Measurements from ENCODE around the gene BTBD19.
A peak's percentile ranks its signal among the peaks of the same experiment; 100 is the strongest.
"Not testable (repeated sequence)": the region's sequence is repeated elsewhere in the genome, so short reads cannot be mapped to it uniquely, and the experiment has no call there.

Gene BTBD19

DNA sequence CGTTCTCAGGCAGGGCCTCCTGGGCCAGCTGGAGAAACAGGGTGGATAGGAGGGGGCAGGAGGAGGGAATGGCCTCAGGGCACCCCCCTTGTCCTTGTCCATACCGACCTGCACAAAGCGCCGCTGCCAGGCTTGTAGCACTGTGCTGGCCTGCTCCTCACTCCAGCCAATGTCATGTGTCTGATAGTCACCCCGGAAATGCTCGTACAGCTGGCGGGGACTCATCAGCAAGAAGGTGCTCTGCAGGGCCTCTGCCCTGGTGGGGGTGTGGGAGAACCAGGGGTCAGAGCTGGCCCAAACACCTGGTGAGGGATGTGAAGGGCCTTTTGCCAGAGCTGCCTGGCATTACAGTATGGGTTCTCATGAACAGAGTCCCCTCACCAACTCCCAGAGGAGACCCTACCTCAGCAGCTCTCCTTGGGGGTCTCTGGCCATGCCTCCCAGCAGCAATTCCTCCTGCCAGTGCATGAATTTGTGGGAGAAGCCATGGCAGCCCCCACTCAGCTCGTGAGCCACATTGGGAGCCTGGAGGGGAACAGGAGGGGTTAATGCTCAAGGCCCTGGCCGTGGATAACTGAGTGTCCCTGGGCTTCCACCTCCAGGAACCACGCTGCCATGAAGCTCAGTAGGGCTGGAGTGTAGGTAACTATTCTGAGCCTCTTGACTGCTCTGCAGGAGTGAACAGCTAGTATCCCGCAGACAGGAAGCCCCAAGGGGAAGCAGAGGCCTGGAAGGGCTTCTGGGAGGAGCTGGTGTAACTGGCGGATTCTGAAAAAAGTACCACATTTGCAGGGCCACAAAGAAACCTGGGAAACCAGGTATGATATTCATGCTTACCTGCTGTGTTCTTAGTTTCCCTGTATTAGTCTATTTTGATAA is 21.4 kb downstream of the BTBD19 start:
- DNase-seq: no peak

DNA sequence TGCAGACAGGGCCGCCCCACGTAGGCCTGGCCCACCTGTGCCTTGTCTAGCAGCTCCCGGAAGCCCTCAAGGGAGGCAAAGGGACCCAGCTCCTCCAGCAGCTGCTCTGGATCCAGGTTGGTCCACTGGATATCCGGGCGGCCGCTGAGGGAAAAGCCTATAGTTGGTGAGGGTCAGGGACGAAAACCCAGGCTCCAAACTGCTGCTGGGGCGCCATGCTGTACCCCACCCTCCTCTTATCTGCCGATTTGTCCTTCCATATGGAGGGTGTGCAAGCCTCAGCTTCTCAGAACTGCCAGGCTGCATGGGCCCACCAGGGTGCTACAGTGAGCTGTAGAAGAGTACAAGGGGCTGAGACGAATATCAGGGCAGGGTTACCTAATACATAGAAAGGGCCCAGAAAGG is 22.6 kb downstream of the BTBD19 start:
- no peak for DNase-seq

DNA sequence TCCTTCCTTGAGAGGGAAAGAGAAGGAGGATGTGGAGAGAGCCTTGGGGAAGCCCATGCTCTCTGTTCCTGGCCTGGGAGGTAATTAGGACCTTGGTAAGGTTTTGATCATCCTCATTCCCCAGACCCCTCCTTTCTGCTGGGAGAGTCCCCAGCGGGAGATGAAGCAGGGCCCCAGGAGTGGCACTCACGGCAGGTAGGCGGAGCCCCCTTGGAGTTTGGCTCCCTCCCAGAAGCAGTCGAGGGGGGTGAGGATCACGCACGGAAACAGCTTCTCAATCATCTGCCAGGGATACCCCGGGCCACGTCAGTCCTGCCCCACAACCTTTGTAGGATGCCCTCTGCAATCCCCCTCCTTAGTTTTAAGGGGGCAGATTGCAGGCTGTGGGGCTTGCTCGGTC is 23.2 kb downstream of the BTBD19 start:
- DNase-seq: no peak

DNA sequence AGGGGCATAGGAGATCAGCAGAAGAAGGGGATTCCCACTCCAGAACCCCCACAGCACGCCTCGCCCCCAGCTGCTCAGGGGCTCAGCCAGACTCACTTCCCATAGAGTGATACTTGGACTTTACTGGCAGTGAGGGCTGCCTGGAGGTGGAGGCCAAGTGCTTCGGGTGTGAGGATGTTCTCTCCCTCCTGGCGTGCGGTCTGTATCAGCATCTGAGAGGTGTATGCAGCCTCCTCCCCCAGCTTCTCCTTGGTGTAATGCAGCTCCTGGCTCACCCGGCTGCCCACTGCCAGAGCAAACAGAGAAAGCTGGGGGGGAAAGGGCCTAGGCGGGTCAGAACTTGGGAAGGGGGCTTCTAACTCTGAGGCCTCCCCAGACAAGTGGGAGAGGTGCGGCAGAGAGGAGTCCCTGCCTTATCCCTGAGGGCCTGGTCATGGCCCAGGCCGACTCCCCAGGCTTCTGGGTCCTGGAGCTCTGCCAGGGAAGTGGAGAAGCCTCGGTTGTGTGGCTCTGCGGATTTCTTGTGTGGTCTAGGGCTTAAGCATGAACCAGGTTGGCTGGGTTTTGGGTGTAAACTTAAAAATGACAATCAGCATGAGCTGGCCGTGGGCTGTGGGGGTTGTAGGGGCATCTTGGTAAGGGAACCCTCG is 23.9 kb downstream of the BTBD19 start:
- no peak for DNase-seq

DNA sequence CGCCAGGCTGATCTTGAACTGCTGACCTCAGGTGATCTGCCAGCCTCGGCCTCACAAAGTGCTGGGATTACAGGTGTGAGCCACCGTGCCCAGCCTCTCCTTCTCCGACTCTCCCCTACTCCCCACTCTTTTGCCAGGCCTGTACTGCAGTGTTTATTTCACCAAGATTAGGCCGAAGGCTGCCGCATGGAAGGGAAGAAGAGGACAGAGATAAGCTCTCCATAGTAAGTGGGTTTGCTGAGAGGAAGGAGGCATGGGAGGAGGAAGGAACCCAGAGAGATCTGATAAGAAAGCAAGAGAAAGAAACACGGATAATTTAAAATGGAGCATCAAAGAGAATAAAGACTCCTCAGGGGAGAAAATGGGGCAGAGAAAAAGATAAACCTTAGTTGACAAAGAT is 26.0 kb downstream of the BTBD19 start:
- DNase-seq: no peak

DNA sequence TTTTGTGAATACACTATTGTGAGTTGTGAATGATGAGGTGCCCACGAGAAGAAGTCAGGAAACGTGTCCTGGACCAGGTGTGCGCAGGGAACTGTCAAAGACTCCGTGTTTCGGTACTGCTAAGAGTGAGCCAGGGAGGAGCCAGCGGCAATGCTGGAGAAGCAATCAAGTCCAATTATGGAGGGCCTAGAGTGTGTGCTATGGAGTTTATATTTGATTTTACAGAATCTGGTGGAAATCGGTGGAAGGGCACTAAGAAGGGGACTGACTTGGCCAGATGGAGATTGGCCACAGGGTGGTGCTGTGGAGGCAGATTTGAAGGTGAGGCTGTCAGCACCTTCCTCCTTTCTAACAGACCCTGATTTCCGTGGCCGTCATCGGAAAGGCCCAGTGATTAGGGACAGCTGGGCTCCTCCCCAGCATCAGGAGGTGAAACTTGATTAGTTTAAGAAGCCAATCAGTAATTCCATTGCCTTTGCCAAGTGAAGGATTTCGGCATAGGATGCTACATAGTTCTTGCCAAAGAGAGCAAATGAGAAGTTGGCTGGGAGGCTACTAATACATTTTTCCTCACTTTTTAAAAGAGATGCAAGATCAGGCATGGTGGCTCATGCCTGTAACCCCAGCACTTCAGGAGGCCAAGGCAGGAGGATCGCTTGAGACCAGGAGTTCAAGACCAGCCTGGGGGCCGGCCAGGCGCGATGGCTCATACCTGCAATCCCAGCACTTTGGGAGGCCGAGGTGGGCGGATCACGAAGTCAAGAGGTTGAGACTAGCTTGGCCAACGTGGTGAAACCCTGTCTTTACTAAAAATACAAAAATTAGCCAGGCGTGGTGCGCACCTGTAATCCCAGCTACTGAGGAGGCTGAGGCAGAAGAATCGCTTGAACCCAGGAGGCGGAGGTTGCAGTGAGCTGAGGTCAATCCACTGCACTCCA is 27.7 kb downstream of the BTBD19 start:
- DNase-seq: peak; percentile 89 to 92

DNA sequence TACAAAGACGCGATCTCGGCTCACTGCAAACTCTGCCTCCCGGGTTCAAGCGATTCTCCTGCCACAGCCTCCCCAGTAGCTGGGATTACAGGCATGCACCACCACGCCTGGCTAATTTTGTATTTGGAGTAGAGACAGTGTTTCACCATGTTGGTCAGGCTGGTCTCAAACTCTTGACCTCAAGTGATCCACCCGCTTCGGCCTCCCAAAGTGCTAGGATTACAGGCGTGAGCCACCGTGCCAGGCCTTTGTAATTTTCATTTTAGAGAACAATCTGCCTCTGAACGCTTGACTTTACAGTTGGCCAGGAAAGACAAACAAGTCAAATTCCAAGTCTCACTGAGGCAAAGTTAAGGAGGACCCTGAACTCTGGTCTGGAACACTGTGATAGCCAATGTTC is 30.0 kb downstream of the BTBD19 start:
- DNase-seq: not testable (repeated sequence)

DNA sequence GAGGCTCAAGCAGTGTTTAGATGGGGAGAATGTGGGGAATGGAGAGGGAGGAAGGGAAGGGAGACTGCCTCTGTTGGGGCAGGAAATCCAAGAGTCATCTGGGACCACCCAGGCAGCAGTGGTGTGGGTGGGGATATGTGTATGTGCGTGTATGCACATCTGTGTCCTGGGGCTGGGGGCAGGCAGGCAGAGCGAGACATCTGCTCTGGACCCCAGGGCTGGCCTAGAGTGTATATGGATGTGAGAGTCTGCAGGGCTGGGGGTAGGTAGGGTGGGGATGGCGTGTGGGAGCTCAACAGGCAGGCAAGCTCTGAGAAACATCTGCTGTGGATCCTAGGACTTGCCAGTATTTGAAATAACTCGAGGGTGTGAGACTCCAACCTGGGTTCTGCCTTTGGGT is 31.3 kb downstream of the BTBD19 start:
- DNase-seq: no peak

DNA sequence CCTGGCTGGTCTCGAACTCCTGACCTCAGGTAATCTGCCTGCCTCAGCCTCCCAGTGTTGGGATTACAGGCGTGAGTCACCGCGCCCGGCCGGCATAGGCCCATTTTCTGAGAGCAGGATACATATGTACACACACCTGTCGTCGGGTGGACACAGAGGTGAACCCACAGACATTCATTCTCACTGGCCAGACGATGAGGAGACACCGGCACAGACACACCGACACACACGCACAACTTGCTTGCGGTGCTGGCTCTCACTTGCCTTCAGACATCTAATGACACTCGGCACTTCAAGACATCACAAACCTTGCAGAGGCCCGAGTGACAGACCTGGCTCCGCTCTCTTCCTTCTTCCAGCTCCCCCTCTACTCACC is 34.2 kb downstream of the BTBD19 start:
- DNase-seq: no peak

DNA sequence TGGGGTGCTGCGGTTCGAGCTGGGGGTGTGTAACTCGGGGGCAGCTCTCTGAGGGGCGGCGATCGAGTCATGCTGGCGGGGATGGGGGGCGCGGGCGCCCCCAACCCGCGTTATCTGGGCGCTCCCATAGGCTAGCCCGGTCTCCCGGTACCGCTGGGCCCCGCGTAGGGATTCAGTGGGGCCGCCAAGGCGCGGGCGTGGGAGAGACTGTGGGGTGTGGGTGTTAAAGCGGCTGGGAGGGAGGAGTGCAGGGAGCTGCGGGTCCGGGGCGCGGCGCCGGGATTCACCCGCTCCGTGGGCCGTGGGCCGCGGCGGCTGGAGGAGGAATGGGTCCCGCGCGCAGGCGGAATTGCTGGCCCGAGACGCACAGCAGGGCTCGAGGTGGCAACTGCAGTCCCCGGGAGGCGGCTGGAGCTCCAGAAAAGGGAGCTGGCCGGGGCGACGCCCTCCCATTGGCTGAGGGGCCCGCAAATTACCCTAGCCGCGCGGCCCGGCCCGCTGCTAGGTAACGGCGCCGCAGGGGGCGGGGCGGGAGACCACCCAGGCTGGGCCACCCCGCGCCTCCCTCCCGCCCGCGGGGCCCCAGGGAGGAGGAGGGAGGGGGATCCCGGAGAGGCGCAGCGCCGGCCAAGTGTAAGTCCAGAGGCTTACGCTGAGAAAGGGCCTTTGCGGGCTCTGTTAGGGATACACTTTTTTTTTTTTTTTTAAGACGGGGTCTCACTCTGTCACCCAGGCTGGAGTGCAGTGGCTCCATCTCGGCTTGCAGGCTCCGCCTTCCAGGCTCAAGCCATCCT is 34.7 kb downstream of the BTBD19 start, which contains the start of gene PTCH2:
TSS of gene PTCH2 (minus strand) at position 392 of the 794 bp plus-strand sequence. CDS start at position 71, 321 bp downstream.
- DNase-seq: no peak

DNA sequence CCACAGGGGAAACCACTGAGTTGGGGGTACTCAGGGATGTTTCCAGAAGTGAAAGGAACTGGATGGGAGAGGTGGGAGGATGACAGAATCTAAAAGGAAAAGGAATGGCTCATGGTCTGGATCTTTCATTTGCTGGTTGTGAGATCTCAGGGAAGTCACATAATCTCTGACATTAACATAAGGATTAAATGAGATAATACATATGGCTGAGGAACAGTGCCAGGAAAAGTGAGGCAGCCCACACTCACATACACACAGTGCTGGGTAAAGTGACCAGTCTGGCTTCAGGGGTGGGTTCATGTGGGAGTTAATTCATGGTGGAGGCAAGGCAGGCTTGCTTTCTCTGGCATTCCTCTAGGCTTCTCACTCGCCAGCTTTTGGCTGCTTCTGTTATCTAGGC is 38.7 kb downstream of the BTBD19 start:
- no peak for DNase-seq

DNA sequence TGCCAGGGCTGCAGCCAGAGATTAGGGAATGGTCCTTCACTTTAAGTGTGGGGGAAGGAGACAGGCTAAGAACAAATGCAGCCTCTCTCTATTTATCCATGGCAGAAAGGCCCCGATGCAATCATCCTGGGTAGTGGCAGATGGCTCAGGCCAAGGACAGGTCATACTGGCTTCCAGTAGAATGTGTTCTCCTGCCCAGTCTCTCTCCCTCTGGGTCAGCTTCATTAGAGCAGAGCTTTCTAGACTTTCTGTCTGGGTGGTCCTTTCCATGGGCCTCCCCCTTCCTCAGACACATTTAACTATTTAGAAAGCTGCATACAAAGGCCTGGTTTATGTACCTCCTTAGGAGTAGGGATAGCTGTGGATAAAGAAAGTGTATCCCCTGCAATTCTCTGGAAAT is 39.5 kb downstream of the BTBD19 start:
- DNase-seq: no peak

DNA sequence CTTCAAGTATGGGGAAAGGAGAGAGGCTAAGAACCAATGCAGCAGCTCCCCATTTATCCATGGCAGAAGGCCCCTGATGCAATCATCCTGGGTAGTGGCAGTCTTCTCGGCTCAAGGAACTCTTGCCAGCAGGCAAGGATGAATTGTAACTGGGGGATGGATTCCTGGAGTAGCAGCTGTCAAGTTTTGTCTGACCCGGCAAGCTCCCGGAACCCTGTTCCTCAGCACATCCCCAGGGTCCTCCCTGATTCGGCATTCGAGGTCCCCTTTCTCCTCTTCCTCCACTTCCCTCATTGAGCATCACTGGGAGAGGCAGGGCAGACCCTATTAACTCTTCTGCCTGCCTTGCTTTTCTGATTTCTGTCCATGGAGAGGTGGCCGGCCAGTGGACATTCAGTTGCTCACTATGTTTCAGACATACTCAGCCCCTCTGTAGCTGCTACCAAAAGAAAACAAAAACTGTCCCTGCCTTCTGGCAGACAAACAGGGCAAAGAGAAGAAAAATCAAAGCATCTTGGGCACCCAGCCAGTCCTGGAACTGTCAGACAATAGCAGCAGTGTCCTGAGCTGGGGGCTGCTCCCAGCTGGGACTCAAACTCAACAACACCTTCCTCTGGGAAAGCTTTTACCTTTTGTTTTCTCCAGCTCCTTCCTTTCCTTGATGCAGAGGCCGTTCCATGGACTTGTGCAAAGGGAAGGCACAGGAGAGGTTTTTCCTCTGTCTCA is 40.3 kb downstream of the BTBD19 start:
- no peak for DNase-seq

DNA sequence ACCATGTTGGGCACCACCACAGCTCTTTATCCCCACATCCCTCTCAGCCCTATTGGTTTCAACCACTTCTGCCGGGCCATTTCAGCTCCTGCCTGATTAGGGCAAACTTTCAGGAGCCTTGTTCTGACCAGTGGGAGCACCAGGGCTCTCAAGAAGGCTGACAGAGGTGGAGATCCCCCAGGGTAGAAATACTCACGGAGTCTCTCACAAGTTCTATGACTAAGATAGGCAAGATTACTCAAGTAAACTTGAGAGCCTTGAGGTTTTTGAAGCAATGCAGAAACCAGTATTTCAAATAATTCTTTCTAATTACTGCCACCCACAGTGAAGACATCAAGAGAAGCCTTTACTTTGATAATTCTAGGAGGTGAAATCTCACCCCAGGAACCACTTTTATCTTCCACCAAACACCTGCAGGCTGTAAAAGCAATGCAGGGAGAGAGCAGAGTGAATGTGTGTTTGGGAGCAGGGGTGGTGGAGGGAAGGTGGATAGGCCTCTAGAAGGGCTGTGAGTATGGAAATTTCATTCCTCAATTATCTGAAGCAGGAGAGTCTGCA is 41.3 kb downstream of the BTBD19 start:
- DNase-seq: no peak

DNA sequence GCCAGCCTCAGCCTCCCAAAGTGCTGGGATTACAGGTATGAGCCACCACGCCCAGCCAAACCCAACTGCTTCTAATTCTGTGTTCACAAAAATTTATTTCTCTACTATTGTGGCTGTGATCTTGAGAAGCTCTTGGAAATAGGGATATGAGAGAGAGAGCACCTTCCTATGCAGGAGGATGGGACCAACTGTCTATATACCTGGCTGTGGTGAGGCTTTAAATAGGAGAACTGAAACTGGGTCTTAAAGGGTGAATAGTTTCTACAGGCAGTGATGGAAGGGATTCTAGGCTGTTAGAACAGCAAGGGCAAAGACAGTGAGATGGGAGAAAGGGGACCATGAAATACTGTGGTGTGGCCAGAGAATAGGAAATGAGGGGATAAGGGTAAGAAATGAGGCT is 43.0 kb downstream of the BTBD19 start:
- no peak for DNase-seq

DNA sequence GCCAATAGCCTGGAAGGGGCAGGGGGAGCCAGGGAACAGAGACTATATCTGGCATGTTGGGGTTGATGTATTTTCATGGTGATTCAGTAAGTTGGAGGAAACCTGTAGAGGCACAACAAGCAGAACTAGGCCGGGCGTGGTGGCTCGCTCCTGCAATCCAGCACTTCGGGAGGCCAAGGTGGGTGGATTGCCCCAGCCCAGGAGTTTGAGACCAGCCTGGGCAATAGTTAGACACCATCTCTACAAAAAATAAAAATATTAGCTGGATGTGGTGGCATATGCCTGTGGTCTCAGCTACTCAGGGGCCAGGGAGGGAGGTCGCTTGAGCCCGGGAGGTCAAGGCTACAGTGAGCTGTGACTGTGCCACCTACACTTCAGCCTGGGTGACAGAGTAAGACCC is 44.9 kb downstream of the BTBD19 start:
- no peak for DNase-seq

DNA sequence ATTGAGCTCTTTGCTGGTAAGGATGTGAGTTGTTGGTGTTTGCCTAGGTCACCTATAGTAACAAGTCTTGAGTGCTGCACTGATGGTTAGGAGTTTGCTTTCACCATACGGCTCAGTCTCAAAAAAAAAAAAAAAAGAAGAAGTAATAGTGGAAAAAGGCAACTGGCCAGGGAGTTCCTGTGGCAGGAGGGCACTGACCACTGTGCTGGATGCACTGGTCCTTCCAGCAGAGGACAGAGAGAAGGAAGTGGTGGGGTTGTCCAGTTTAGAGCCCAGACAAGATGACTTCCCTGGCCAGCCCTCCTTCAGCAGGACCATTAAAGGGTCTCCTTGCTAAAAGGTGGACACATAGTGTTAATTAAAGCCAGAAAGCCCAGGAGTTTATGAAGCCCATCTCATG is 46.6 kb downstream of the BTBD19 start:
- DNase-seq: no peak

DNA sequence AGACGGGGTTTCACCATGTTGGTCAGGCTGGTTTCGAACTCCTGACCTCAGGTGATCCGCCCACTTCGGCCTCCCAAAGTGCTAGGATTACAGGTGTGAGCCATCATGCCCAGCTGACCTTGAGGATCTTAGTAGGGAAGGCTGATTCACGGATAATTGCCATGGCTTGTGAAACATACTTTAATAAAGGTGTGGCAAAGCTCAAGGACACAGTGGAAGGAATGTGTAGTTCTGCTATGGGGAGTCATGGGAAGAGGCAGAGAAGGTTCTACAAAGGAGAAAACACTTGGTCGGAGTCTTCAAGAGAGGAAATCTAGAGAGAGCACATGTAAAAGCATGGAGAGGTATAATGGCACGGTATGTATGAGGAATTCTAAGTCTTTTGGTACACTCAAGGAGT is 47.4 kb downstream of the BTBD19 start:
- DNase-seq: no peak

DNA sequence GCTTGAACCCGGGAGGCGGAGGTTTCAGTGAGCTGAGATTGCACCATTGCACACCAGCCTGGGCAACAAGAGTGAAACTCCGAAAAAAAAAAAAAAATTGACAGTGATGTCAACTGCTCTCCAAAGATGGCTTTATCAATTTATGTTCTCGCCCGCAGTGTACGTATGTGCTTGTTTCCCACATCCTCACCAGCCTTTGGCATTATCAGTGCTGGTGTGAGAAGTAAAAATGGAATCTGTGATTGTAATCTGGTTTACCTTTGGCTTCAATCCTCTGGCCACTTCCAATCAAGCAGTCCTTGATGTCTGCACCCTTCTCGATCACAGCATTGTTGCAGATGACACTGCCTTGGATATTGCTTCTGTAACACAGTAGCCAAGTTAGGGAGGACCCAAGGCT is 49.1 kb downstream of the BTBD19 start:
- DNase-seq: no peak

DNA sequence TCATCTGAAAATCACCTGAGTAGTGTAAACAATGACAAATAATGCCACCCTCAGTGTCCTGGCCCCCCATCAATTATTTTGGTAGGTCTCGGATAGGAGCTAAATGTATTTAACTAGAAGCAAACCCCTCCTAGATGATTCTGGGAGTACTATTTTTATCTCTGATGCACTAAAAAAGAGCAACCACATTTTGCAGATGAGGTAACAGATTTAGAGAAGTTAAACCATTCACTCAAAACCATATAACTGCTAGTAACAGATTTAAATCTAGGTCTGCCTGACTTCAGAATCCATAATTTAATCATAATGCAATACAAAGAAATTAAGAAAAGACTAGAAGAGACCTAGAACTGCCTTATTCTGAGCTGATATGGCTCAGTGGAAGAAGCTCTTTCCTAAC is 52.0 kb downstream of the BTBD19 start:
- no peak for DNase-seq

DNA sequence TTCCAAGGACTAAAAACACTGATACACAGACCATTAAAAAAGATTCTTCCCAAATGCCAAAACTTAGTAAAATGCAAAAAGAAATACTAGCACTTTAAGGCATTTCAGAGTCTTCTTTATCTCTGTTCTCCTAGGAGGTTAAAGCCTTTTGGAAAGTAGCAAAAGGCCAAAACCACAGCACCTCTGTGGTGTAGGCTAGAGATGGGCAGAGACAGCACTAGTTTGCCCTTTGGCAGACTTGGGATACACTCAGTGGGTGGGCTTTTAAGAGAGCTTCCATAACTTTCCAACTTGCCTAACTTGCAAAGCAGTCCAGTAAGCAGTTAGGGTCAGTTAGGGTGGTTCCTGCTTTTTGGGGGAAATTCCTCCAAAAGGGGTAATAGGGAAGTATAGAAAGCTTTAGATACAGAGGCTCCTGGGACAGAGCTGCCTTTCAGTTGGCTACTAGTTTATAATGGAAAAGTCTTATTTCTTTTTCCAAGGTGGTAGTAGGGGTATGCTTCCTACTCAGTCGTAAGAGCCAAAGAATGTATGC is 52.6 kb downstream of the BTBD19 start:
- DNase-seq: no peak
